ENCODE data around the gene TCAIM.
"Not testable (repeated sequence)": the region's sequence is repeated elsewhere in the genome, so short reads cannot be mapped to it uniquely, and the experiment has no call there.

The TCAIM gene

GRCh38 chr3:44396200-44397171 lies 57.9 kb downstream of the TCAIM start:
- TF ChIP-seq CTCF (IDR thresholded peaks at IDR 0.05; ENCODE audit: low read depth, low read length, missing control alignments) = no peak
- H3K4me3 ChIP-seq (replicated peaks; ENCODE audit: low read depth, low read length) = no peak overlapping the region
- no peak for DNase-seq (ENCODE audit: extremely low read depth, low read depth)

DNA sequence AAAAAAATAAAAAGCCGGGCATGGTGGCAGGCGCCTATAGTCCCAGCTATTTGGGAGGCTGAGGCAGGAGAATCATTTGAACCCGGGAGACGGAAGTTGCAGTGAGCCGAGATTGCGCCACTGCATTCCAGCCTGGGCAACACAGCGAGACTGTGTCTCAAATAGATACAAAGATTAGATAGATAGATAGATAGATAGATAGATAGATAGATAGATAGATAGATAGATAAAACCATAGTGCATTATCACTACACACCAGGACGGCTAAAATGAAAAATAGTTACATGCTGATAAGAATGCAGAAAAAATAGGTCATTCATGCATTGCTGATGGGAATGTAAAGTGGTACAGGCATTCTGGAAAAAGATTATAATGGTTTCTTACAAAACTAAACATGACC lies 59.7 kb downstream of the TCAIM start:
- not testable (repeated sequence) for H3K4me3 ChIP-seq (replicated peaks; ENCODE audit: low read depth, low read length); DNase-seq (ENCODE audit: extremely low read depth, low read depth)

DNA sequence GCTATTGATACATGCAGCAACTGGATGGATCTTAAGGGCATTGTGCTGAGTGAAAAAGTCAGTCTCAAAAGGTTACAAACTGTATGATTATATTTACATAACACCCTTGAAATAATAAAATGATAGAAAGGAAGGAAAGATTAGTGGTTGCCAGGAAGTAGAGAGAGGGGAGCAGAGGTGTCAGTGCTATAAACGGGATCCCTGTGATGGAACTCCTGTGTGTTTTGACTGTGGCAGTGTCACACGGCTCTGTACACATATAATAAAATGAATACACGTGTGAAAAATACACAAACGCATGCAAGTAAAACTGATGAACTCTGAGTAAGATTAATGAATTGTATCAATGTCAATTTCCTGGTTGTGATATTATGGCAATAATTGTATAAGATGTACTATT lies 60.3 kb downstream of the TCAIM start:
- H3K4me3 ChIP-seq (replicated peaks; ENCODE audit: low read depth, low read length) = no peak overlapping the region
- TF ChIP-seq CTCF (IDR thresholded peaks at IDR 0.05; ENCODE audit: low read depth, low read length, missing control alignments) = no peak
- no peak for DNase-seq (ENCODE audit: extremely low read depth, low read depth)

DNA sequence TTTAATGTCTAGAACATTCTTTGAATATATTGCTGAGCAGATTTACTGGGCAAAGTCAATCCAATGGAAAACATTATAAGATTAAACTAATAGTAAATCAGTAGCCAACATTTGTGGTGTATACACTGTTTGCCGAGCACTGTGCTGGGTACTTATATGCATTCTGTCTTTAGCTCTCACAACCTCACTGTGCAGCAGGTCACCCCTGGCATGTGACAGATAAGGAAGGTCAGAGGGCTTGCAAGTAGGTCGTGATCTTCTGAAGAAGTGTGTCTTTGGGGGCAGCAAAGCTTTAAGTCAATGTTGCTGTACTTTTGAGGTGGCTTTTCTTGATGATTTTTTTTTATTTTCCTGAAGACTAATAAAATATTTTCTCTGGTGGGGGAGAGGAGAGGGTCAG lies 62.2 kb downstream of the TCAIM start:
- DNase-seq (ENCODE audit: extremely low read depth, low read depth) = no peak
- no peak for TF ChIP-seq CTCF (IDR thresholded peaks at IDR 0.05; ENCODE audit: low read depth, low read length, missing control alignments)
- no peak overlapping the region for H3K4me3 ChIP-seq (replicated peaks; ENCODE audit: low read depth, low read length)

- H3K4me3 ChIP-seq (replicated peaks; ENCODE audit: low read depth, low read length) = no peak overlapping the region
- no peak for DNase-seq (ENCODE audit: extremely low read depth, low read depth)
- no peak for TF ChIP-seq CTCF (IDR thresholded peaks at IDR 0.05; ENCODE audit: low read depth, low read length, missing control alignments)
Observed at GRCh38 chr3:44402548-44402947, 64.0 kb downstream of the TCAIM start.

DNA sequence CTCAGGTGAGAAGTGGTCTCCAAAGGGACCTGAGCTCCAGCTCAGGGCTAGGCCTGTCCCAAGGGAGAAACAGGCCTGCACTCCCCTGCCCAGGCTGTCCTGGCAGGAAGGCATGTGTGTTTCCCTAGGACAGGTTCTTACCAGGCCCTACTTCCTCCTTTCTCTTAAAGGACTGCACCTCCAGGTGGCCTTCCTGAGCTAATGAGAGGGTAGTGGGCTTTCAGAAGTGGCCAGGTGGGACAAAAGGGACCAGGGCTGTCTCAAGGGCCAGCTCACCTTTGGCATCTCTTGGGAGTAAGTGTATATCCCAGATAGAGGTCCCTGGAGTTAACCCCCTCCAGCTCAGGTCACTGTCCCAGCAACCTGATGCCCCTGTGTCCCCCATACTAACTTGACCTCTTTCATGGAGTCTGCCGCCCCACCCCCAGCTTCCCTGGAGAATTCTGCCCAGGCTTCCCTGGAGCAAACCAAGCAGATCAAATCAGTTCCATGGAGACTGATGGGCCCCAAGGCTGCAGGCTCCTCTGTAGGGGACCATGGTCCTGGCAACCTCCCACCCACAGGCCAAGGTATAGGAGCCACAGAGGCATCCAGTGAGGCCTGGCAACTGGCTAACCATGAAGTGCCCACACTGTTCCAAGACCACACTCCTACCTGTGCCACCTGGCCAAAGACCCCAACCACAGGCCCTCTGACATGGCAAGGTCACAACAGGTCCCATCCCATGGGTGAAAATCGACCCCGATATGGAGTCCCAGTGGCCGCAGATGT lies 71.3 kb downstream of the TCAIM start:
- DNase-seq (ENCODE audit: extremely low read depth, low read depth) = no peak
- TF ChIP-seq CTCF (IDR thresholded peaks at IDR 0.05; ENCODE audit: low read depth, low read length, missing control alignments) = no peak
- no peak overlapping the region for H3K4me3 ChIP-seq (replicated peaks; ENCODE audit: low read depth, low read length)

GRCh38 chr3:44411031-44411645 lies 72.6 kb downstream of the TCAIM start:
- no peak for DNase-seq (ENCODE audit: extremely low read depth, low read depth)

More at GRCh38 chr3:44411031-44411645, 72.6 kb downstream of the TCAIM start:
- H3K4me3 ChIP-seq (replicated peaks; ENCODE audit: low read depth, low read length) = no peak overlapping the region
- no peak for TF ChIP-seq CTCF (IDR thresholded peaks at IDR 0.05; ENCODE audit: low read depth, low read length, missing control alignments)
